H1 (cell line): ENCODE results near the gene ADD1.

Experiments used
- CREB1 ChIP-seq: IDR thresholded peaks from 2 replicates; pipeline ENCODE4 v1.6.1; 2012; ENCODE audit warnings: inconsistent platforms
- CTCF ChIP-seq, 3 experiments: IDR thresholded peaks; 1 replicate in 2 of 3; 2 replicates in 1 of 3; pipeline versions ENCODE4 v1.5.1 to v1.6.1; 2011; ENCODE audit warnings: low read length in 3 of 3, mild to moderate bottlenecking in 3 of 3, inconsistent platforms in 2 of 3, low read depth in 1 of 3, moderate library complexity in 1 of 3; ENCODE audit not compliant: insufficient read depth in 1 of 3; ENCODE audit errors: control extremely low read depth in 1 of 3
- TF ChIP-seq, protein P1 (sequence below): fragments of 300-600 bp; sonication (generic); IDR thresholded peaks from 2 replicates; pipeline ENCODE4 v1.7.1; 2012; ENCODE audit warnings: low read length, moderate library complexity, mild to moderate bottlenecking, inconsistent platforms; ENCODE audit not compliant: insufficient replicate concordance

DNA sequence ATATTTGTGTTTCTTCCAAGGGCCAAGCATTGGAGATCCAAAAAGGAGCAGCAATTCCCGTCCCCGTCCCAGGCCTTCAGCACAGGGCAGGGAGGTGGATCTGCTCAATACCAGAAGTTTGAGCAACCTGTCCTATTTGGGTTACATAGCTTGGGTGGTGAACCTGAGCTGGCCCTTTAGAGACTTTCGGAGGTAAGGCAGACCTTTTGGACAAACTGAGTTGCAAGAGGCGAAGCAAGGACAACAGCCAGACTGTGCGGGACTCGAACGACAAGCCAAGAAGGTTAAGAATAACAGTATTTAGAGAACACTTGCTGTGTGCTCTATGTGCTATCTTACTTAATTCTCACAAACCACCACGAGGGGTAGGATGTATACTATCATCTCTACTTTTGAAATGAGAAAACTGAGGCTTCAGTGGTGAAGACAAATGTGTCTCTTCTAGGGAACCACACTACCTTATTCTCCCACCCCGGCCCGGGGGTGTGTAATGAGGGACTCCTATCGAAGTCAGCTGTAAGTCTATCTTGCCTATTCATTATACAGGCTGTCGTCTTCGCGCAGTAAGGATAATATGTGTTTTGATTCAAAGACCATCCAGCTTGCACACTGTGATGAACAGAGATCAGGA lies 118.3 kb downstream of the ADD1 start:
- no peak for TF ChIP-seq CTCF (IDR thresholded peaks at IDR 0.05; ENCODE audit: control extremely low read depth in 1 of 3, insufficient read depth in 1 of 3, low read depth in 1 of 3, low read length in 3 of 3)
- TF ChIP-seq, protein P1, sequence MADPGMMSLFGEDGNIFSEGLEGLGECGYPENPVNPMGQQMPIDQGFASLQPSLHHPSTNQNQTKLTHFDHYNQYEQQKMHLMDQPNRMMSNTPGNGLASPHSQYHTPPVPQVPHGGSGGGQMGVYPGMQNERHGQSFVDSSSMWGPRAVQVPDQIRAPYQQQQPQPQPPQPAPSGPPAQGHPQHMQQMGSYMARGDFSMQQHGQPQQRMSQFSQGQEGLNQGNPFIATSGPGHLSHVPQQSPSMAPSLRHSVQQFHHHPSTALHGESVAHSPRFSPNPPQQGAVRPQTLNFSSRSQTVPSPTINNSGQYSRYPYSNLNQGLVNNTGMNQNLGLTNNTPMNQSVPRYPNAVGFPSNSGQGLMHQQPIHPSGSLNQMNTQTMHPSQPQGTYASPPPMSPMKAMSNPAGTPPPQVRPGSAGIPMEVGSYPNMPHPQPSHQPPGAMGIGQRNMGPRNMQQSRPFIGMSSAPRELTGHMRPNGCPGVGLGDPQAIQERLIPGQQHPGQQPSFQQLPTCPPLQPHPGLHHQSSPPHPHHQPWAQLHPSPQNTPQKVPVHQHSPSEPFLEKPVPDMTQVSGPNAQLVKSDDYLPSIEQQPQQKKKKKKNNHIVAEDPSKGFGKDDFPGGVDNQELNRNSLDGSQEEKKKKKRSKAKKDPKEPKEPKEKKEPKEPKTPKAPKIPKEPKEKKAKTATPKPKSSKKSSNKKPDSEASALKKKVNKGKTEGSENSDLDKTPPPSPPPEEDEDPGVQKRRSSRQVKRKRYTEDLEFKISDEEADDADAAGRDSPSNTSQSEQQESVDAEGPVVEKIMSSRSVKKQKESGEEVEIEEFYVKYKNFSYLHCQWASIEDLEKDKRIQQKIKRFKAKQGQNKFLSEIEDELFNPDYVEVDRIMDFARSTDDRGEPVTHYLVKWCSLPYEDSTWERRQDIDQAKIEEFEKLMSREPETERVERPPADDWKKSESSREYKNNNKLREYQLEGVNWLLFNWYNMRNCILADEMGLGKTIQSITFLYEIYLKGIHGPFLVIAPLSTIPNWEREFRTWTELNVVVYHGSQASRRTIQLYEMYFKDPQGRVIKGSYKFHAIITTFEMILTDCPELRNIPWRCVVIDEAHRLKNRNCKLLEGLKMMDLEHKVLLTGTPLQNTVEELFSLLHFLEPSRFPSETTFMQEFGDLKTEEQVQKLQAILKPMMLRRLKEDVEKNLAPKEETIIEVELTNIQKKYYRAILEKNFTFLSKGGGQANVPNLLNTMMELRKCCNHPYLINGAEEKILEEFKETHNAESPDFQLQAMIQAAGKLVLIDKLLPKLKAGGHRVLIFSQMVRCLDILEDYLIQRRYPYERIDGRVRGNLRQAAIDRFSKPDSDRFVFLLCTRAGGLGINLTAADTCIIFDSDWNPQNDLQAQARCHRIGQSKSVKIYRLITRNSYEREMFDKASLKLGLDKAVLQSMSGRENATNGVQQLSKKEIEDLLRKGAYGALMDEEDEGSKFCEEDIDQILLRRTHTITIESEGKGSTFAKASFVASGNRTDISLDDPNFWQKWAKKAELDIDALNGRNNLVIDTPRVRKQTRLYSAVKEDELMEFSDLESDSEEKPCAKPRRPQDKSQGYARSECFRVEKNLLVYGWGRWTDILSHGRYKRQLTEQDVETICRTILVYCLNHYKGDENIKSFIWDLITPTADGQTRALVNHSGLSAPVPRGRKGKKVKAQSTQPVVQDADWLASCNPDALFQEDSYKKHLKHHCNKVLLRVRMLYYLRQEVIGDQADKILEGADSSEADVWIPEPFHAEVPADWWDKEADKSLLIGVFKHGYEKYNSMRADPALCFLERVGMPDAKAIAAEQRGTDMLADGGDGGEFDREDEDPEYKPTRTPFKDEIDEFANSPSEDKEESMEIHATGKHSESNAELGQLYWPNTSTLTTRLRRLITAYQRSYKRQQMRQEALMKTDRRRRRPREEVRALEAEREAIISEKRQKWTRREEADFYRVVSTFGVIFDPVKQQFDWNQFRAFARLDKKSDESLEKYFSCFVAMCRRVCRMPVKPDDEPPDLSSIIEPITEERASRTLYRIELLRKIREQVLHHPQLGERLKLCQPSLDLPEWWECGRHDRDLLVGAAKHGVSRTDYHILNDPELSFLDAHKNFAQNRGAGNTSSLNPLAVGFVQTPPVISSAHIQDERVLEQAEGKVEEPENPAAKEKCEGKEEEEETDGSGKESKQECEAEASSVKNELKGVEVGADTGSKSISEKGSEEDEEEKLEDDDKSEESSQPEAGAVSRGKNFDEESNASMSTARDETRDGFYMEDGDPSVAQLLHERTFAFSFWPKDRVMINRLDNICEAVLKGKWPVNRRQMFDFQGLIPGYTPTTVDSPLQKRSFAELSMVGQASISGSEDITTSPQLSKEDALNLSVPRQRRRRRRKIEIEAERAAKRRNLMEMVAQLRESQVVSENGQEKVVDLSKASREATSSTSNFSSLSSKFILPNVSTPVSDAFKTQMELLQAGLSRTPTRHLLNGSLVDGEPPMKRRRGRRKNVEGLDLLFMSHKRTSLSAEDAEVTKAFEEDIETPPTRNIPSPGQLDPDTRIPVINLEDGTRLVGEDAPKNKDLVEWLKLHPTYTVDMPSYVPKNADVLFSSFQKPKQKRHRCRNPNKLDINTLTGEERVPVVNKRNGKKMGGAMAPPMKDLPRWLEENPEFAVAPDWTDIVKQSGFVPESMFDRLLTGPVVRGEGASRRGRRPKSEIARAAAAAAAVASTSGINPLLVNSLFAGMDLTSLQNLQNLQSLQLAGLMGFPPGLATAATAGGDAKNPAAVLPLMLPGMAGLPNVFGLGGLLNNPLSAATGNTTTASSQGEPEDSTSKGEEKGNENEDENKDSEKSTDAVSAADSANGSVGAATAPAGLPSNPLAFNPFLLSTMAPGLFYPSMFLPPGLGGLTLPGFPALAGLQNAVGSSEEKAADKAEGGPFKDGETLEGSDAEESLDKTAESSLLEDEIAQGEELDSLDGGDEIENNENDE, result no peak
- no peak for TF ChIP-seq CREB1
